ENCODE results near the gene CDK6. TPM values are rescaled to one million over a fixed set of nuclear protein-coding genes. Genes with fewer than 3 reads are reported as not detected.

Gene CDK6
- polyA plus RNA-seq, 2 of the 4 experiments (the other 2 are of a cell fraction): 13.6 to 25.9 TPM

- TF ChIP-seq ESRRA (IDR thresholded peaks at IDR 0.05; ENCODE audit: borderline replicate concordance, low read length) (peak; percentile 78; the same call in 1 of the 2 replicates), EP300 (IDR thresholded peaks at IDR 0.05) (peak; percentile 13 to 57; a peak in 1 of 5 replicates), HES2 (IDR thresholded peaks at IDR 0.05) (no peak), EHMT2 (IDR thresholded peaks at IDR 0.05; ENCODE audit: low read depth) (no peak)
These were observed 26.4 kb downstream of the CDK6 start (continued) for GRCh38 chr7:92809760-92810573.

GRCh38 chr7:92809397-92809759 is 27.0 kb downstream of the CDK6 start:
- CTCF ChIA-PET: interaction anchor here (1.0 to 2.0 kb wide), 5 partner anchors 18 to 219 kb away, joined by 3 to 9 read pairs (median 3); no protein-coding TSS in a partner anchor
- POLR2A ChIA-PET: no interaction called here
- no peak overlapping the region for H3K4me3 ChIP-seq
- H3K9me3 ChIP-seq: no peaks in the 10 kb centered on the region
- no peak for DNase-seq (ENCODE audit: low read depth in 1 of 2, low spot score in 1 of 2)
- peaks cover 71% of the 10 kb centered on the region for H3K4me1 ChIP-seq
- H3K27ac ChIP-seq: peak overlapping the region; percentile 86 to 90
- ATAC-seq: peak; percentile 25 to 56; a peak in 3 of 6 replicates
- FAIRE-seq: no peak
- TF ChIP-seq RAD21 (conservative IDR thresholded peaks at IDR 0.05 in 1 of 2, IDR thresholded peaks at IDR 0.05 in 1 of 2) (no peak), PBX3 (IDR thresholded peaks at IDR 0.05) (no peak), HMGXB4 (CRISPR knock-in tag; IDR thresholded peaks at IDR 0.05; ENCODE audit: borderline replicate concordance) (0 out of 2 replicates have a peak, but pooled peaks have one; percentile 33), ELK1 (IDR thresholded peaks at IDR 0.05; ENCODE audit: low read depth, low read length) (no peak)
- H3K4me2 ChIP-seq: peak overlapping the region; percentile 73

GRCh38 chr7:92808635-92809034 is 27.7 kb downstream of the CDK6 start:
- peak overlapping the region; percentile 86 to 90 for H3K27ac ChIP-seq
- TF ChIP-seq ELK1 (IDR thresholded peaks at IDR 0.05; ENCODE audit: low read depth, low read length) (no peak), HEYL (CRISPR knock-in tag; IDR thresholded peaks at IDR 0.05) (no peak), E2F6 (IDR thresholded peaks at IDR 0.05; ENCODE audit: borderline replicate concordance, low read depth) (no peak), NR3C1 (IDR thresholded peaks at IDR 0.05) (no peak), CEBPB (IDR thresholded peaks at IDR 0.05) (no peak), MAZ (IDR thresholded peaks at IDR 0.05; ENCODE audit: borderline replicate concordance, low read depth, low read length) (no peak), JUN (IDR thresholded peaks at IDR 0.05) (no peak), TFCP2L1 (CRISPR knock-in tag; IDR thresholded peaks at IDR 0.05) (no peak), REST (IDR thresholded peaks at IDR 0.05) (no peak), MAX (IDR thresholded peaks at IDR 0.05) (no peak), RCOR1 (IDR thresholded peaks at IDR 0.05; ENCODE audit: low read depth, low read length) (no peak), PBX3 (IDR thresholded peaks at IDR 0.05) (no peak), ATOH8 (CRISPR knock-in tag; IDR thresholded peaks at IDR 0.05; ENCODE audit: low read depth) (no peak)

More at GRCh38 chr7:92808635-92809034, 27.7 kb downstream of the CDK6 start:
- Histone ChIP-seq H3K4me2 (peak overlapping the region; percentile 73), H3K4me1 (peaks cover 65% of the 10 kb centered on the region), H3K4me3 (no peak overlapping the region), H3K9me3 (no peaks in the 10 kb centered on the region)
- DNase-seq (ENCODE audit: low read depth in 1 of 2, low spot score in 1 of 2) (no peak), FAIRE-seq (no peak), ATAC-seq (no peak)
- ChIA-PET POLR2A (no interaction called here), CTCF (interaction anchor here (1.3 to 2.0 kb wide), 2 partner anchors 24 to 188 kb away, joined by 5 to 9 read pairs; no protein-coding TSS in a partner anchor)

All from A549 (cell line).